ENCODE measurements around the gene DLX2.

The DLX2 gene

GRCh38 chr2:172056293-172056692, 46.4 kb downstream of the DLX2 start:
- H3K4me1 ChIP-seq (ENCODE audit: control insufficient read depth, insufficient read depth, low read length): peaks cover 11% of the 10 kb centered on the region
- H3K27me3 ChIP-seq (replicated peaks; ENCODE audit: control insufficient read depth, insufficient read depth, low read length): no peaks in the 10 kb centered on the region
- no peak overlapping the region for H3K4me3 ChIP-seq (ENCODE audit: low read length)
- H3K9me3 ChIP-seq (ENCODE audit: control insufficient read depth, low read length): no peaks in the 10 kb centered on the region
- no peak overlapping the region for H3K9ac ChIP-seq (ENCODE audit: low read length)
- DNase-seq (ENCODE audit: low read depth): no peak
- H3K36me3 ChIP-seq (ENCODE audit: control insufficient read depth, insufficient read depth, low read length, severe bottlenecking): no peaks in the 10 kb centered on the region

- DNase-seq (ENCODE audit: low read depth): no peak
These were observed 49.2 kb downstream of the DLX2 start for GRCh38 chr2:172053486-172053885.

GRCh38 chr2:172052000-172052983, 50.4 kb downstream of the DLX2 start:
- Histone ChIP-seq H3K36me3 (ENCODE audit: control insufficient read depth, insufficient read depth, low read length, severe bottlenecking) (no peaks in the 10 kb centered on the region), H3K9me3 (ENCODE audit: control insufficient read depth, low read length) (no peaks in the 10 kb centered on the region), H3K4me1 (ENCODE audit: control insufficient read depth, insufficient read depth, low read length) (peaks cover 11% of the 10 kb centered on the region), H3K9ac (ENCODE audit: low read length) (no peak overlapping the region), H3K4me3 (ENCODE audit: low read length) (no peak overlapping the region), H3K27me3 (replicated peaks; ENCODE audit: control insufficient read depth, insufficient read depth, low read length) (no peaks in the 10 kb centered on the region)
- DNase-seq (ENCODE audit: low read depth): peak; percentile 74

More at GRCh38 chr2:172053486-172053885, 49.2 kb downstream of the DLX2 start:
- Histone ChIP-seq H3K9me3 (ENCODE audit: control insufficient read depth, low read length) (no peaks in the 10 kb centered on the region), H3K36me3 (ENCODE audit: control insufficient read depth, insufficient read depth, low read length, severe bottlenecking) (no peaks in the 10 kb centered on the region), H3K4me1 (ENCODE audit: control insufficient read depth, insufficient read depth, low read length) (peaks cover 11% of the 10 kb centered on the region), H3K9ac (ENCODE audit: low read length) (no peak overlapping the region), H3K4me3 (ENCODE audit: low read length) (no peak overlapping the region), H3K27me3 (replicated peaks; ENCODE audit: control insufficient read depth, insufficient read depth, low read length) (no peaks in the 10 kb centered on the region)

- Histone ChIP-seq H3K4me3 (ENCODE audit: low read length) (no peak overlapping the region), H3K27me3 (replicated peaks; ENCODE audit: control insufficient read depth, insufficient read depth, low read length) (no peaks in the 10 kb centered on the region), H3K9me3 (ENCODE audit: control insufficient read depth, low read length) (no peaks in the 10 kb centered on the region), H3K36me3 (ENCODE audit: control insufficient read depth, insufficient read depth, low read length, severe bottlenecking) (no peaks in the 10 kb centered on the region), H3K9ac (ENCODE audit: low read length) (no peak overlapping the region), H3K4me1 (ENCODE audit: control insufficient read depth, insufficient read depth, low read length) (peaks cover 17% of the 10 kb centered on the region)
- peak; percentile 38 for DNase-seq (ENCODE audit: low read depth)
These were observed 52.1 kb downstream of the DLX2 start for GRCh38 chr2:172050479-172051125.

GRCh38 chr2:172049567-172050120, 53.1 kb downstream of the DLX2 start:
- Histone ChIP-seq H3K27me3 (replicated peaks; ENCODE audit: control insufficient read depth, insufficient read depth, low read length) (no peaks in the 10 kb centered on the region), H3K4me1 (ENCODE audit: control insufficient read depth, insufficient read depth, low read length) (peaks cover 17% of the 10 kb centered on the region), H3K9me3 (ENCODE audit: control insufficient read depth, low read length) (no peaks in the 10 kb centered on the region), H3K4me3 (ENCODE audit: low read length) (no peak overlapping the region), H3K36me3 (ENCODE audit: control insufficient read depth, insufficient read depth, low read length, severe bottlenecking) (no peaks in the 10 kb centered on the region), H3K9ac (ENCODE audit: low read length) (no peak overlapping the region)
- DNase-seq (ENCODE audit: low read depth): no peak

Measured in adipocyte (in vitro differentiated cells).